GM13977 (cell line): ENCODE measurements around the gene FAM217B.

ENCODE experiments used
- DNase-seq: peaks from one replicate; pipeline ENCODE4 v3.0.0; 2012; ENCODE audit warnings: low spot score
- CTCF ChIP-seq: IDR thresholded peaks from 2 replicates; pipeline ENCODE4 v1.5.1; 2012; ENCODE audit warnings: mild to moderate bottlenecking, control low read depth; ENCODE audit not compliant: insufficient read depth; ENCODE audit errors: extremely low read depth, missing control alignments
- in situ Hi-C: fragments of 300-500 bp; cut with MboI; formaldehyde crosslinking; loops from one replicate; pipeline ENCODE4 v1.12.0; 2022; ENCODE audit warnings: low sequenced_read_pairs, low pct_unique_long_range_greater_than_20kb, mixed read lengths, inconsistent platforms; ENCODE audit not compliant: unreplicated experiment

The FAM217B gene, protein sequence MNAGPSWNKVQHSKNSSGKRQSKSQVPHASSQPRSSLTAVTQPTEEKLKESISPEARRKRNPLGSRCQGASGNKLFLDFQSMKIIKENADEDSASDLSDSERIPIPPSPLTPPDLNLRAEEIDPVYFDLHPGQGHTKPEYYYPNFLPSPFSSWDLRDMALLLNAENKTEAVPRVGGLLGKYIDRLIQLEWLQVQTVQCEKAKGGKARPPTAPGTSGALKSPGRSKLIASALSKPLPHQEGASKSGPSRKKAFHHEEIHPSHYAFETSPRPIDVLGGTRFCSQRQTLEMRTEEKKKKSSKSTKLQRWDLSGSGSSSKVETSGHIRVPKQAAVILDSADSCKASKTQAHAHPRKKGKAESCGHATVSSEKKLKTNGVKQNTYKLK

GRCh38 chr20:59940129-59940955 lies at the start of gene FAM217B, which contains the start of gene PPP1R3D:
FAM217B (plus strand) TSS chr20:59940389; CDS start chr20:59943944, 3,555 bp downstream.
PPP1R3D (minus strand) TSS chr20:59940305; CDS start chr20:59939931, 374 bp downstream.
- peak; percentile 98 for DNase-seq
- no peak for TF ChIP-seq CTCF
- in situ Hi-C loops: no loop called here

DNA sequence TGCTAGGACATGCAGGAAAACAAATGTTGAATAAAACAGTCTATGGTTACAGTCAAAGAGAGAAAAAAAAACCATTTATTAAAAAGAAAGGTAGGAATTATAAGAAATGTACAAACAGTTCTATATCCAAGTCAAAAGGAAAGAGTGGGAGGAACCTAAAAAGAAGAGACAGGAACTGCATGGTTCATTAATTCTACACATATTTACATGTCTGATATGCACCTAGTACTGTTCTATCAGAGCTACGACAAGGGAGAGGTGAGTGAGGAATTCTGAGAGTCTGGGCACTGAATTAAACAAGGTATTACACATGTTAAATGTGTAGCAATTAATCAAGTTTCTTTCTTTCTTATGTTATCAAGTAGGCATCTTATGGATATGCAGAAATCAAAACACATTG lies 48.6 kb upstream of the FAM217B start:
- in situ Hi-C loops: no loop called here
- no peak for TF ChIP-seq CTCF
- no peak for DNase-seq

DNA sequence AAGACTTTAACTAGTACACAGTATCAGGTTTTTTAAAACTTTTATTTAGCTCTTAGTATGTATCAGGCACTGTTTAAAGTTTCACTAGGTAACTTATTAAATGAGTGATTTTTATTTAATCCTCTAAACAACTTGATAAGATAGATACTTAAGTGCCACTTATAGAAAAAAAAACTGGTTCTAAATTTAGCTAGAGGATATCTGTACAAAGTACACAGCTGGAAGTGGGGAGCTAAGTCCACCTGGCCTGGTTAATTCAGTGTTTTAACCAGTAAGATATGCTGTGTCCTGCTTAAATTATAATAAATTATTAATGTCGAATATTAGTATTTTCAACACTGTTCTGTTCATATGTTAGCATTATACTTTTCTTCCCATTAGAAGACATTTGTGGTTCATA lies 44.3 kb upstream of the FAM217B start:
- no peak for DNase-seq
- no peak for TF ChIP-seq CTCF
- in situ Hi-C loops: no loop called here

- no peak for TF ChIP-seq CTCF
- in situ Hi-C loops: no loop called here
- DNase-seq: no peak
Measured at GRCh38 chr20:59902470-59902869, 37.7 kb upstream of the FAM217B start.

DNA sequence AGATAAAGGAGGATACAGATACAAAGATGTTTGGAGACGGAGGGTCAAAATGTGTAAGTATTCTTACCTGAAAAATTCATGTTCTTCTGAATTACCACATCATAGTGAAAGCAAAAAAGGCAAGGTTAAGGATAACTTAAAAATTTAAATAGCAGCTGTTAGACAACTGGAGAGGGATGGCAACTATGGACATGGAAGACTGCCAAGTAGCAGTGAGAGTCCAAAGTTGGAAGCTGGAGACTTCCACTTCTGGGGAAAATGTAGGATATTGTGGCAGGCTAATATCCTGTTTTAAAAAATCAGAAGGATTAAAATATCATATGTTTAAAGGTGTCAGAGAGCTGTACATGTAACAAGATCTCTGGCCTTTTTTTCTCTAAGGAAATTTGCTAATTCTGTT lies 36.6 kb upstream of the FAM217B start:
- in situ Hi-C loops: no loop called here
- no peak for TF ChIP-seq CTCF
- no peak for DNase-seq

GRCh38 chr20:59908855-59909254 lies 31.3 kb upstream of the FAM217B start:
- TF ChIP-seq CTCF: no peak
- no peak for DNase-seq
- in situ Hi-C loops: no loop called here
